22Rv1 (cell line): ENCODE data around the gene SLC25A5.
A peak's percentile ranks its signal among the peaks of the same experiment; 100 is the strongest.
"Not testable (repeated sequence)": the region's sequence is repeated elsewhere in the genome, so short reads cannot be mapped to it uniquely, and the experiment has no call there.

Source experiments
- H3K27ac ChIP-seq: fragments of 450-650 bp; 2 replicates; pipeline ENCODE4 v1.5.1; 2017
- ZFX ChIP-seq: fragments of 450-650 bp; IDR thresholded peaks from 2 replicates; pipeline ENCODE4 v1.6.1; 2017; ENCODE audit warnings: antibody characterized with exemption, borderline replicate concordance
- TF ChIP-seq, protein P1 (sequence below): fragments of 450-650 bp; IDR thresholded peaks from 2 replicates; pipeline ENCODE4 v1.5.1; 2017; ENCODE audit warnings: mild to moderate bottlenecking

Gene SLC25A5

GRCh38 chrX:119495734-119496726 lies 27.8 kb downstream of the SLC25A5 start:
- no peak overlapping the region for H3K27ac ChIP-seq

DNA sequence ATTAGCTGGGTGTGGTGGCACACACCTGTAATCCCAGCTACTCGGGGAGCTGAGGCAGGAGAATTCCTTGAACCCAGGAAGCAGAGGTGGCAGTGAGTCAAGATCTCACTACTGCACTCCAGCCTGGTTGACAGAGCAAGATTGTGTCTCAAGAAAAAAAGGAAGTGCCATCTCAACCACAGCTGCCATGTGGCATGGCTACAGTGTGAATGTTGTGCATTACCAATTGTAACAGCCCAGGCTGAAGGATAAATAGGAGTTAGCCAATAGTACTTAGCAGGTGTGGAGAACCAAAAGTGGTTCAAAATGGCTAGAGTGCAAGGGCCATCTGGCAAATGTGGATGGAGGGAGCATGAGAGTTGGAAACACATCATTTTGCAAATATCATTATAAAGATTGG lies 28.9 kb downstream of the SLC25A5 start:
- TF ChIP-seq ZFX = no peak
- TF ChIP-seq, protein P1, sequence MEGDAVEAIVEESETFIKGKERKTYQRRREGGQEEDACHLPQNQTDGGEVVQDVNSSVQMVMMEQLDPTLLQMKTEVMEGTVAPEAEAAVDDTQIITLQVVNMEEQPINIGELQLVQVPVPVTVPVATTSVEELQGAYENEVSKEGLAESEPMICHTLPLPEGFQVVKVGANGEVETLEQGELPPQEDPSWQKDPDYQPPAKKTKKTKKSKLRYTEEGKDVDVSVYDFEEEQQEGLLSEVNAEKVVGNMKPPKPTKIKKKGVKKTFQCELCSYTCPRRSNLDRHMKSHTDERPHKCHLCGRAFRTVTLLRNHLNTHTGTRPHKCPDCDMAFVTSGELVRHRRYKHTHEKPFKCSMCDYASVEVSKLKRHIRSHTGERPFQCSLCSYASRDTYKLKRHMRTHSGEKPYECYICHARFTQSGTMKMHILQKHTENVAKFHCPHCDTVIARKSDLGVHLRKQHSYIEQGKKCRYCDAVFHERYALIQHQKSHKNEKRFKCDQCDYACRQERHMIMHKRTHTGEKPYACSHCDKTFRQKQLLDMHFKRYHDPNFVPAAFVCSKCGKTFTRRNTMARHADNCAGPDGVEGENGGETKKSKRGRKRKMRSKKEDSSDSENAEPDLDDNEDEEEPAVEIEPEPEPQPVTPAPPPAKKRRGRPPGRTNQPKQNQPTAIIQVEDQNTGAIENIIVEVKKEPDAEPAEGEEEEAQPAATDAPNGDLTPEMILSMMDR = no peak
- H3K27ac ChIP-seq = no peak overlapping the region

More at GRCh38 chrX:119495734-119496726, 27.8 kb downstream of the SLC25A5 start:
- TF ChIP-seq ZFX = no peak
- TF ChIP-seq, protein P1 = no peak

DNA sequence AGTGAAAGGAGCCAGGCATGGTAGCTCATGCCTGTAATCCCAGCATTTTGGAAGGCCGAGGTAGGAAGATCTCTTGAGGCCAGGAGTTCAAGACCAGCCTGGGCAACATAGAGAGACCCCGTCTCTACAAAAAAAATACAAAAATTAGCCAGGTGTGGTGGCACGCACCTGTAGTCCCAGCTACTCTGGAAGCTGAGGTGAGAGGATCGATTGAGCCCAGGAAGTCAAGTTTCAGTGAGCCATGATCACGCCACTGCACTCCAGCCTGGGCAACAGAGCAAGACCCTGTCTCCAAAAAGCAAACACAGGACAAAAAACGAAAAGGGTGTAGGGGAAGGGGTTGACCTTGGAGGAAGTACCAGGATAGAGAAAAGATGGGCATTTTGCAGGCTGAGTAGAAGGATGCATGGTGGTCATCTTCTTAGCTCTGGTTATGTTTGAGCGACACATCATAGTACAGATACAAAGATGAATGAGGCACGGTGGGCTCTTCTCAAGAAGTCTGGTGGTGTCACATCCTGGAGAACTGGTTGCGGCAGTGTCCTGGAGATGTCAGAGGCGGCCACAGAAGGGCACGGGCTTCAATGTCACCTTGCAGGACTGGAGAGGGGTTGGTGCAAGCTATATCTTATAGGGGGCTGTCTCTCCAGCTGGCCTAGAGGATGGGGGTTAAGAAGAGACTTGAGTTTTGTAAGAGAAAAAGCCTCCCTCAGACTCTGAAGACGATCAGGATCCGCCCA lies 32.0 kb downstream of the SLC25A5 start:
- no peak overlapping the region for H3K27ac ChIP-seq
- TF ChIP-seq, protein P1 = no peak
- TF ChIP-seq ZFX = no peak

- no peak for TF ChIP-seq ZFX
- TF ChIP-seq, protein P1 = no peak
- no peak overlapping the region for H3K27ac ChIP-seq
Observed at GRCh38 chrX:119501511-119502148, 33.4 kb downstream of the SLC25A5 start.

DNA sequence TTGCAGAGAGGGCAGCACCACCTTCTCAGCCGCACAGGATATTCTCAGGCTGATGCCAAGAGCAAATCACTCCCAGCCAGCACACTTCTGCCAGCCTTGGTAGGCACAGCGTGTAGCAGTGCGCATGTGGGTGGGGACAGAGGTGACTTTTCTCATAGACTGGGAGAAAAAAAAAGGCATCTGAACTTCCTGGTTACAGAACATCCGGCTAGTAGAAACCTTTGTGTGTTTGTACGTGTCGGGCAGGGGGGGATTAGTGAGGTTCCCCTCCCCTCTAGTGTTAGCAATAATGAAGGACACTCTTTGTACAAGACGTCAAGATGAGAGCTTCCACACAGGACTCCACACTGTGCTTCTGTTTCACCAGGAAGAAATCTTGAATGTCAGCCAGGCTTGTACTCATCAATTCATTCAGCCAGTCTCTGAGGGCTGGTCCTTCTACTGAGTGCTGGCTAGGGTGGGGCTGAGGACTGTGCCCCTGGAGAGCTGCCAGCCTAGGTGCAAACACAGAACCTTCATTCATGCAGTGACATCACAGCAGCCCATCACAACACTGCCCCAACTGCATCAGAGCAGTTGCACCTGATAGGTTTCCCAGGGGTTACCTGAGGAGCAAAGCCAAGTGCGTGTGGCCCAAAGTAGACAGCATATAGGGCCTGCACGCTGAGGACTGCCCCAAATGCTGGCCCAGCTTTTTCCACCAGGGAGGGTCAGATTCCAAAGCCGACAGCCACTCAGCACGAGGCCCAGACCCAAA lies 34.7 kb downstream of the SLC25A5 start:
- TF ChIP-seq, protein P1 = no peak
- no peak for TF ChIP-seq ZFX
- H3K27ac ChIP-seq = peak overlapping the region; percentile 42

DNA sequence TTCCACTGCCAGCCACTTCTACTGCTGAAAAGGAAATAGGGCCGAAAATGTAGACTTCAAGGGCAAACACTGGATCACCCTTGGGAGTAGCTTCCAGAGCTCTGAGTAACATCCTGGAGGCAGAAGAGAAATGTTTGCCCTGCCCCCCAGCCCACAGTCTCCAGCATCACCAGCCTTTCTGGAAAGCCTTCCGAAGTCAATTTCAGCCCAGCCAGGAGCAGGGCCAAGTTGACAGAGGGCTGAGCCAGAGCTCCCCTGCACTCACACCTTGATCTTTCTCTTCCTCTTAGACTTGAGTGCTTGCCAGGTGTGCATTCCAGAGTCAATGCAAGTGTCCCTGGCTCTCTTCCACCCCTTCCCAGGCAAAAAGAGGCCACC lies 35.2 kb downstream of the SLC25A5 start:
- H3K27ac ChIP-seq = peak overlapping the region; percentile 42
- no peak for TF ChIP-seq ZFX
- TF ChIP-seq, protein P1 = no peak

DNA sequence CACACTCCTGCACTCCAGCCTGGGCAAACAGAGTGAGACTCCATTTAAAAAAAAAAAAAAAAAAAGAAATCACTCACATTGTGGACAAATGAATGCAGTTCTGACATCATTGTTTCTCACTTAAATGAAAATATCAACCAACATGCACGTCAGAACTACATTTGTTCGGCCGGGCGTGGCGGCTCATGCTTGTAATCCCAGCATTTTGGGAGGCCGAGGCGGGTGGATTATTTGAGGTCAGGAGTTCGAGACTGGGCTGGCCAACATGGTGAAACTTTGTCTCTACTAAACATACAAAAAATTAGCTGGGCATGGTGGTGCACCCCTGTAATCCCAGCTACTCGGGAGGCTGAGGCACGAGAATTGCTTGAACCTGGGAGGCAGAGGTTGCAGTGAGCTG lies 36.9 kb downstream of the SLC25A5 start:
- H3K27ac ChIP-seq = not testable (repeated sequence)
